GM21717 (cell line): ENCODE measurements around the gene OPA3.
"Not testable (repeated sequence)": the region's sequence is repeated elsewhere in the genome, so short reads cannot be mapped to it uniquely, and the experiment has no call there.

ENCODE experiments used
- ATAC-seq: cut with Tn5 transposase; IDR thresholded peaks from one replicate; pipeline ENCODE4 v1.9.1; 2021; ENCODE audit warnings: mild to moderate bottlenecking, moderate library complexity; ENCODE audit not compliant: unreplicated experiment

OPA3 gene

DNA sequence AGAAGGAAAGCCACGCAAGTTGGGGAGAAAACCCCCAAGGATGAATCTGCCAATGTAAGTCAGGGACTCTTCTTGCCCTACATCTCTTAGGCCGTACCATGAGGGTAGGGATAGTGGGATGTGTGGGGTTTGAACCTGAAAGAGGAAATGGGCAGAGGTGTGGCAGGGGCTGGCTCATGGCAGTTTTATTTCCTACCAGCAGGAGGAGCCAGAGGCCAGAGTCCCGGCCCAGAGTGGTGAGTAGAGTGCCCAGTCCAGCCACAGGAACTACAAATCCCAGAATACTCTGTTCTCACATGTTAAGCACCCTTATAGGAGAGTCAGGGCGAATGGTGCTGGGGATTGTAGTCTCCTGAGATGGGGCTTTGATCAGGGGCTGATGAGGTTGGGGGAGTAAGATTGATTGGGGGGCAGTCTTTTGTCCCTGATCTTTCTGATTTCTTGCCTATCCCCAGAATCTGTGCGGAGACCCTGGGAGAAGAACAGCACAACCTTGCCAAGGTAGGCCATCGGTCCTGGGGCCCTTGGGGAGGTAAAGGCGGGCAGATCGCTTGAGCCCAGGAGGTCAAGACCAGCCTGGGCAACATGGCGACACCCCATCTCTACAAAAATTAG, 60.9 kb downstream of the OPA3 start:
- no peak for ATAC-seq

DNA sequence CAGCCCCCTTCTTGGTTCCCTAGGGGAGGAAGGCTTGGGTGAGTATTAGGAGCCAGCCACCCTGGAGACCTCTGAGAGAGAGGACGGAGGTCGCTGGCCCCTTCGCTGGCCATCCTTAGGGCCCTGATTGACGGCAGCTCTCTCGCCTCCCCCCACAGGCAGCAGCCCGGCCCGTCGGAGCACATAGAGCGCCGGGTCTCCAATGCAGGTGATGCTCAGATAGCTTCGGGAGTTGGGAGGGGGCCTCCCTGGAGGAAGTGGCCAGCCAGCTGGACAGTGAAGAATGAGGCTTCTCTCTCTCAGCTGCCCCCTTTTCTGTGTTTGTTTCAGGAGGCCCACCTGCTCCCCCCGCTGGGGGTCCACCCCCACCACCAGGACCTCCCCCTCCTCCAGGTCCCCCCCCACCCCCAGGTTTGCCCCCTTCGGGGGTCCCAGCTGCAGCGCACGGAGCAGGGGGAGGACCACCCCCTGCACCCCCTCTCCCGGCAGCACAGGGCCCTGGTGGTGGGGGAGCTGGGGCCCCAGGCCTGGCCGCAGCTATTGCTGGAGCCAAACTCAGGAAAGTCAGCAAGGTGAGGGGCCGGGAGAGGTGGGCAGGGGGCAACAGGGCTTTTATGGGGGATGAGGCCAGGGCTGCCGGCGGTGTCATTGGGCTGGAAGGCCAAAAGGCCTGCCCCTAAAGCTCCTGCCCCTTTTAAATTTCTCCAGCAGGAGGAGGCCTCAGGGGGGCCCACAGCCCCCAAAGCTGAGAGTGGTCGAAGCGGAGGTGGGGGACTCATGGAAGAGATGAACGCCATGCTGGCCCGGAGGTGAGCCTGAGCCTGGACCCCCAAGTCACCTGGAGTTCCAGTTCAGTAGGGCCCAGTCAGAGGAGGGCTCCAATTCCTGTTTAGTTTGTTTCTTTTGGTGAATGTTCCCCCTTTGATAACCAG, 62.3 kb downstream of the OPA3 start:
- ATAC-seq = no peak

DNA sequence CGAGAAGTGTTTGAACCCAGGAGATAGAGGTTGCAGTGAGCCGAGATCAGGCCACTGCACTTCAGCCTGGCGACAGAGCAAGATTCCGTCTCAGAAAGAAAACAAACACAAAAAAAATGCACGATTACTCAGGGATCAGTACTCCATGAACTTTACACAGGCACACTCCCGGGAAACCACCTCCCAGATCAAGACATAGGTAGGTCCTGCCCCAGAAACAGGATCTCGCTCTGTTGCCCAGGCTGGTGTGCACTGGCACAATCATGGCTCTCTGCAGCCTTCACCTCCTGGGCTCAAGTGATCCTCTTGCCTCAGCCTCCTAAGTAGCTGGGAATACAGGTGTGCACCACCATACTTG, 66.2 kb downstream of the OPA3 start:
- no peak for ATAC-seq

DNA sequence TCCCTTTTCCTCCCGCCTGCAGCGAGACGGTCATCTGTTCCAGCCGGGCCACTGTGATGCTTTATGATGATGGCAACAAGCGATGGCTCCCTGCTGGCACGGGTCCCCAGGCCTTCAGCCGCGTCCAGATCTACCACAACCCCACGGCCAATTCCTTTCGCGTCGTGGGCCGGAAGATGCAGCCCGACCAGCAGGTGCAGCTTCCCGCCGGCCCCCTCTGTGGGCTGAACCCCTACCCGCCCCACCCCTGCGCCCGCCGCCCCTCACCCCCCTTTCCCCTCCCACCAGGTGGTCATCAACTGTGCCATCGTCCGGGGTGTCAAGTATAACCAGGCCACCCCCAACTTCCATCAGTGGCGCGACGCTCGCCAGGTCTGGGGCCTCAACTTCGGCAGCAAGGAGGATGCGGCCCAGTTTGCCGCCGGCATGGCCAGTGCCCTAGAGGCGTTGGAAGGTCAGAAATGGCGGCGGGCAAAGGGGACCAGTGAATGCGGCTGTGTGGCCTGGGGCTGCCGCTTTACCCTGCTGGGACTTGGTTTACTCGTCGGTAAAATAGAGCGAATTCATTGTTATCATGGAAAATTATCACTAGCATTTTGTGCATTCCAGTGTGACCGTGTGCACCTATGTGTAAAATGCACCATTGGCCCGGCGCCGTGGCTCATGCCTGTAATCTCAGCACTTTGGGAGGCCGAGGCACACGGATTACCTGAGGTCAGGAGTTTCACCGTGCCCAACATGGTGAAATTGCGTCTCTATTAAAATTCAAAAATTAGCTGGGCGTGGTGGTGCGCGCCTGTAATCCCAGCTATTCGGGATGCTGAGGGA, 66.7 kb downstream of the OPA3 start:
- ATAC-seq = no peak

DNA sequence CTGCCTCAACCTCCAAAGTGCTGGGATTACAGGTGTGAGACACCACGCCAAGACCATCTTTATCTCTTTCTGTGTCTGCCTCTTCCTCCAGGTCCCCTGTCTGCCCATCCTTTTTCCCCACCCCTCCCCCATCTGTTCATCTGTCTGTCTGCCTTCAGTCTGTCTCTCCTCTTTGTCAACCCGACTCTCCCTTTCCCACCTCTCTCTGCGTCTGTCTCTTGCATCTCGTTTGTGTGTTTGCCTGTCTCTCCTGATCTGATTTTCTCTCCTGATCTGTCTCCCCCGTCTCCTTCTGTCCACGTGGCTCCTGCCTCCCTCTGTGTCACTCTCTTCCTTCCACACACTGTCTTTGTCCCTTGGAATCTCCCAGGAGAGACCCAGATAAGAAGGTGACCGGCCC, 67.4 kb downstream of the OPA3 start:
- ATAC-seq = no peak

DNA sequence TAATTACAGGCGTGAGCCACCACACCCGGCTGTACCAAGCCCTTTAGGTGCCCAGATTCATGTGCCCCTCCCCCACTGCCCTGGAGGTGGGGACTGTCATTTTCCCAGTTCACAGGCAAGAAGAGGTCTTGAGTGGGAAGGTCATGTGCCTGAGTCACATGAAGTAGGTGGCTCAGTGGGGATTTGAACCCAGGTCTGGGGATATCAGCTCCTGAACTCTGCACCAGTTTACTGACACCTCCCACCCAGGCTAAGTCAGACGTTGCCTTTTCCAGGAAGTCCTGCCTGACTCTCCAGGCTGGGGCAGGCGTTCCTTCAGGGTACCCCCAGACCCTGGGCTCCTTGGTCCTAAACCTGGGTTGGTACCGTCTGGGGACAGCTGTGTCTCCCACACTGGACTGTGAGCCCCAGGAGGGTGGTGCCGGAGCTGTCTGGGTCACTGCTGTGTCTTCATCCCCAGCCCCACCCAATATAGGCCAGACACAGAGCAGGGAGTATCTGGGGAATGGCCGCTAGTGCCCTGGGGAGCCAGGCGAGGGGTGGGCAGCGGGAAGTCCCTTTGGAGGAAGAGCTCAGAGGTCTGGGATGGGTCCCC, 68.7 kb downstream of the OPA3 start:
- no peak for ATAC-seq

DNA sequence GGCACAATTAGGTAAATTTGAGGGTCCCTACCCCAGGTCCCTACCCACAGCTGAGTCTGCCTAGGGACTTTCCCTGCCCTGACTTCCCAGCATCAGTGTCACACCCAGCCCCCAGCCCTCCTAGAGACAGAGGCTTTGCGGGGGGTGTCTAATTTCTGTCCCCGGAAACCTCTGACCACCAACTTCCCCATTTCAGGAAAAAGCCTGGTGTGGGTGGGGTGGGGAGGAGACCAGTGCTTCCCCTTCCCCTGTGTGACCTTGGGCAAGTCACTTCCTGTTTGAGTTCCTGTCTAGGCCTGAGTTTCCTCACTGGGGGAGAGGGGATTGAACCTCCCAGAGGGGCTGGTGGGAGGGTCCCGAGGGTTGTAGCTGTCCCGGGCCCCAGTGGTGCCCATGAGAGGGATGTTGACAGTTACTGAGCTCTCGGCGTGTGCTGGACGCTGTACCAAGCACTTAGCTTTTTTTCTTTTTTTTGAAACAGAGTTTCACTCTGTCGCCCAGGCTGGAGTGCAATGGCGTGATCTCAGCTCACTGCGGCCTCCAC, 69.4 kb downstream of the OPA3 start:
- no peak for ATAC-seq

DNA sequence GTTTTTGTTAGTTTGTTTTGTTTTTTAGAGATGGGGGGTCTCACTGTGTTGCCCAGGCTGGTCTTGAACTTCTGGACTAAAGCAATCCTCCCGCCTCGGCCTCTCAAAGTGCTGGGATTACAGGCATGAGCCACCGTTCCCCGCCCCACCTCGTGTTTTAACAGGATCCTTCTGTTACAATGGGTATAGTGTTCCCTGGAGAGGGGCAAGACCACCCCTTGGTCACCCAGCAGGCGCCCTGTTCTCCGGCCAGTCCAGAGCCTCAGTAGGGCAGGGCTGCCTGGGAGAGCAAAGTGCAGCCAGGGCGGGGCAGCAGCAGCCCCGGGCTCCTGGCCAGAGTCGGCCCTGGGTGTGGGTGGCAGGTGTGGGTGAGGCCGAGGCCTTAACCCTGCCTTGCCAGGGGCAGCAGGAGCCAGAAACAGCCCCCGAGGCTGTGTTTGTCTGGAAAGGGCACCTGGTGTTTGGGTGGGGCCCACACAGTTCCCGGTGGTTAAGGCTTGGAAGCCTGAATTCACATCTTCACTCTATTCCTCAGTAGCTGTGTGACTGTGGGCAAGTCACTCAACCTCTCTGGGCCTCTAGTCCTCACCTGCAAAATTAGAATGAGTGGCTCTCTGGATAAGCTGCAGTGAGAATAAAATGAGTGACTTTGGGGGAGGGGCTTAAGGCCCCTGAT, 70.1 kb downstream of the OPA3 start:
- no peak for ATAC-seq

DNA sequence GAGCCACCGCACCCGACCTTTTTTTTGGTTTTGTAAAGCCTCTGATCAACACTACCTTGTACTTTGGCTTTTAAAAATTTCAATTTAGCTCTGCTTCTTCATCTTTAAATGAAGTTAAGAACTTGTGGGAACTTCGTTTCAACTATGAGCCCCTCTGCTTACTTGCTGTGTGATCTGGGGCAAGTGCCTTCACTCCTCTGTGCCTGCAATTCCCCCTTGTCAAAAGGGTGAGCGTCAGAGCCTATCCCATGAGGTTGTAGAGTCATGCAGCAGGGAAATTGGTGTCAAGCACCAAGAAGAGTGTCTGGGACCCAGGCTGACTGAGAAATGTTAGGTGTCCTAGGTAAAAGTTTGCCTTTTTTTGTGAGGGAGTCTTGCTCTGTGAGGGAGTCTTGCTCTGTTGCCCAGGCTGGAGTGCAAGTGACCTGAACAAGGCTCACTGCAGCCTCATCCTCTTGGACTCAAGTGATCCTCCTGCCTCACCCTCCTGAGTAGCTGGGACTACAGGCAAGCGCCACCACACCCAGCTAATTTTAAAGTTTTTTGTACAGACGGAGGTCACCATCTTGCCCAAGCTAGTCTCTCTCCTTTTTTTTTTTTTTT, 71.6 kb downstream of the OPA3 start:
- no peak for ATAC-seq

DNA sequence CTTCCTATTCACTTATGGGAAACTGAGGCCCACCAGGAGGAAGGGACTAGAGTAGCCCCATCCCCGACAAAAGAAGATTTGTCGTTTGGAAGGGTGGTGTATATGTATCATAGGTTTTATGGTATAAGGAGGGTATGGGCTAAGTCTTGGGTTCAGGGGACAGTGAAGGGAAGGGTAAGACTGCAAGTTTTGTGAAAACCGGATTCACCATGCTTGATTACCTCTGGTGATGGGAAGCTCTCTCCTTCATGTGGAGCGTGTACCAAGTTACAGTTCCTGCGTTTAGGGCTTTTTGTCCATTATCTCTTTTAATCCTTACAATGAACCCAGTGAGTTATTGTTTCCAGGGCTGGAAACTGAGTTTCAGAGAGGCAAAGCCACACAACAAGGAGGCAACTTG, 73.5 kb downstream of the OPA3 start:
- ATAC-seq = no peak

DNA sequence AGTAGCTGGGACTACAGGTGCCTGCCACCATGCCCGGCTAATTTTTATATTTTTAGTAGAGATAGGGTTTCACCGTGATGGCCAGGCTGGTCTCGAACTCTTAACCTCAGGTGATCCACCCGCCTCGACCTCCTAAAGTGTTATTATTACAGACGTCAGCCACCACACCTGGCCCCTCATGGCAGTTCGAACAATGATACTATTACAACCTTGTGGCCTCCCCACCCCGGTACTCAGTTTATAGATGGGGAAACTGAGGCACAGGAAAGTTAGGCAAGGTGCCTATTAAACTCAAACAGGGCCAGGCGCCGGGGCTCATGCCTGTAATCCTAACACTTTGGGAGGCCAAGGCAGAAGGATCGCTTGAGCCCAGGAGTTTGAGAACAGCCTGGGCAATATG, 74.2 kb downstream of the OPA3 start:
- not testable (repeated sequence) for ATAC-seq

DNA sequence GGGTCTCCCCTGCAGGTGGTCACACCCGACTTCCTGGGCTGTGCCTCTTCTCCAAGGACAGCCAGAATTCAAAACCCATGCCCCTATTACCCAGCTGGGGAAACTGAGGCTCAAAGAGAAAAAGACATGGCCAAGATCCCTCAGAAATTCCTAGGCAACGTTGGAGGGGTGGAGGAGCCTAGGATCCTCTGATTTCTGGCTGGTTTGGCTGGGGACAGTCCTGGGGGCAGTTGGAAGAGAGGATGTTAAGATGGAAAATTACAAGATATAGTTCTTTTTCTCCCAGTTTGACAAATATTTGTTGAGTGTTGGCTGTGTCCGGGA, 74.9 kb downstream of the OPA3 start:
- ATAC-seq = no peak

DNA sequence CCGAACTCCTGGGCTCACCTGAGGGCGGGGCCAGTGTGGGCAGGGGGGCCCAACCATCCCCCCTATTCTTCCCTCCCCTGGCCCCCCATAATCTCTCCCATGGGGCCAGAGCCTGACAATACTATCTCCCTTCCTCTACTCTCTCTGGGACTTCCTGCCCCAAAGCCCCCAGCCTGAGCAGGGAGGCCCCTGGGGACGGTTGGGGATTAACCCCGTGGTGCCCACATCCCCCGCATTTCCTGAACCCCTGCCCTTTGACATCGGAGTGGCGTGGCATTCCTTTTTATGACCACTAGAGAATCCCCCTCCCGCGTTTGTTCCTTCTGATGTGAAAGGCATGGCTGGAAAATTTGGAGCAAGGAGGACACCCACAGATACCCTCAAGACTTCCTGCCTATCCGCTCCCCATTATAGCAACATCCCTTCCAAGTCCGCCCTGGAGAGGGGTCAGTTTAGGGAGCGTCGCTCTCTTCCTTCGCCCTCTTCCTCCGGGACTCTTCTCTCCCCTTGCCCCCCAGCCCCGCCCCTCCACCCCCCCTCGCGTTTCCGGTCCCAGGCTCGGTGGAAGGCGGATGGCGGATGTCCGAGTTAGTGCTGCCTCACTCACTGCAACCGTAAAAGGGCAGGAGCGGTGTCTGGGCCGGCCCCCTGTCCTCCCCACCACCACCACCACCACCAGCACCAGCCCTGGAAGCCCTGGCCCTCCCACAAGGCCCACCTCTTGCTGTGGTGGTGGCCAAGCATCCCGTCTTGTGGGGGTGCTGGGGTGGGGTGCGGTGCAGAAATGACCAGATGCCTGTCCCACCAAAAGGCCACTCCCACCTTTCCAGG, 75.5 kb downstream of the OPA3 start:
- no peak for ATAC-seq

DNA sequence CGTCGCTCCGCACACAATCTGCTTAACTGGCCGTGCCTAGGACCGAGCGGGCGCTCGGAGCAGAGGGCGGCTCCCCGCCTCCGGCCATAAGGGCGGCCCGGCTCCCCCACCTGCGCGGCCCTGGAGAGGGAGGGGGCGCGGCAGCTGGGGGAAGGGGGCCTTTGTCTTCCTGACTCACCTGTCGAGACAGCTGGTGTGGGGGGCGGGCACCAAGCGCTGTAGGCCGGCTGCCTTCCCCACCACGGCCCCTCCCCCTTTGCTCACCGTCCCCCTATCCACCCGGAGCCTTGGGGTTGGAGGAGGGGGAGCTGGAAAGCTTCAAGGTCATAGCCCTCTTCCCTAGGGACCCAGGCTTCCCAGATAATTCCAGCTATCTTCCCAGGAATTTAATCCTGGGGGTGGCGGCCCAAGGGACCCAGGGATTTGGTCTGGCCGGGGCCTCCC, 76.2 kb downstream of the OPA3 start:
- ATAC-seq = no peak

DNA sequence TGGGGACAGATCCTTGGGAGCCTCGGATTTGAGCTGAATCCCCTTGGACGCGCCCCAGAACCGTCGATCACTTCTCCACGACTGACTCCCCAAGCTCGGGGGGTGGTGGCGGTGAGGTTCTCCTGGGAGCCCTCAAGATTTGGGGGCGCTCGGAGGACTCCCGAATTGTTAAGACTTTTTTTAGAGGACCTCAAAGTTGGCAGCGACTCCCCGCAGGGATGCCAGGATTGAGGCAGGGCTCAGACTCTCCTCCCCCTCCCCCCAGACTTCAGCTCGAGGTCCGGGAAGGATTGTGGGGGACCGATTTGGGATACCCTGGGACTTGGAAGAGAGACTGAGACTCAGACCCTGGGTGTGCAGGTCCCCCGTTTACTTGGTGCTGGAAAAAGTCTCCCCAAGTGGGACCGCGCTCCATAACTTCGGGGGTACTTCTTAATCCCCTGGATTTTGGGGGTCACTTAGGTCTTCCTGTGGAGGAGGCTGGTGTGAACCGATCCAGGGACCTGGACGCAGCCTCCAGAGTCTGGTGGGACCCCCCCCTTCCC, 76.7 kb downstream of the OPA3 start:
- ATAC-seq = no peak

DNA sequence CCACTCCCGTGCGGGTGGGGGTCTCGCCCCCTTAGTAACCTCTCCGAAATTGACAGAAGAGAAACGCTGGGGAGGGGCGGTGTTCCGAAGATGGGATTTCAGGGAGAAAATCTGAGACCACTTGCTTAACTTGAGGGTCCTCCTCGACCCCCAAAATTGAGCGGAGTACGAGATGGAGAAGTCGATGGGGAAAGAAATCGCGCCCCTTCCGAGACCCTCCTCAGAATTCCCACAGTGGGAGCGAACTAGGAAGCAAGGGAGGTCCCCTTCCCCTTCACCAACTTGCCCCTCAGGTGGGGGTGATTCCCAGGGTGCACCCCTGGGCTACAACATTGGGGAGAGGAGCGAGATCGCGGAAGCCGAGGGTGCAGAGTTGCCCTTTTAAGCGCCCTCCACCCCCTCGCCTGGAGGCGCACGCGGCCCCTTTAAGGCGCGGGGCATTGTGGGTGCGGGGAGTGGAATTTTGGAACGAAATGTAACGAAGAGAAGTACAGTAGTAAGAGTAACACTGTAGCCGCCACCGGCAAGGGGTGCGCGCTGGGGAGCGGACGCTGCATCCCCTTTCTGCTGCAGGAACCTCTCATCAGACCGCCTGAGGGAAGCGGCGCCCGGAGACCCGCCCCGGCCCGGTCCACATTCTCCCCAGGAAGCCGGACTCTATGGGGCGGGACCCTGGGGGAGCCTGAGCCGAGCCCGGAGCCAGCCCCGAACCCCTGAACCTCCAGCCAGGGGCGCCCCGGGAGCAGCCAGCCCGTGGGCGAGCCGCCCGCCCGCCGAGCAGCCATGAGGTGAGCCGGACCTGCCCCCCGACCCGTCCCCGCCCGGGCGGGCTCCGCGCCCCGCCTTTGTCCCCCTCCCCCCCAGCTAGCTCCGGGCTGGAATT, 77.4 kb downstream of the OPA3 start, which contains the start of gene VASP:
Gene VASP, plus strand, starts transcription at position 491 of the 883 bp plus-strand sequence. Its CDS starts 293 bp downstream, at position 784.
- ATAC-seq = peak; percentile 37

DNA sequence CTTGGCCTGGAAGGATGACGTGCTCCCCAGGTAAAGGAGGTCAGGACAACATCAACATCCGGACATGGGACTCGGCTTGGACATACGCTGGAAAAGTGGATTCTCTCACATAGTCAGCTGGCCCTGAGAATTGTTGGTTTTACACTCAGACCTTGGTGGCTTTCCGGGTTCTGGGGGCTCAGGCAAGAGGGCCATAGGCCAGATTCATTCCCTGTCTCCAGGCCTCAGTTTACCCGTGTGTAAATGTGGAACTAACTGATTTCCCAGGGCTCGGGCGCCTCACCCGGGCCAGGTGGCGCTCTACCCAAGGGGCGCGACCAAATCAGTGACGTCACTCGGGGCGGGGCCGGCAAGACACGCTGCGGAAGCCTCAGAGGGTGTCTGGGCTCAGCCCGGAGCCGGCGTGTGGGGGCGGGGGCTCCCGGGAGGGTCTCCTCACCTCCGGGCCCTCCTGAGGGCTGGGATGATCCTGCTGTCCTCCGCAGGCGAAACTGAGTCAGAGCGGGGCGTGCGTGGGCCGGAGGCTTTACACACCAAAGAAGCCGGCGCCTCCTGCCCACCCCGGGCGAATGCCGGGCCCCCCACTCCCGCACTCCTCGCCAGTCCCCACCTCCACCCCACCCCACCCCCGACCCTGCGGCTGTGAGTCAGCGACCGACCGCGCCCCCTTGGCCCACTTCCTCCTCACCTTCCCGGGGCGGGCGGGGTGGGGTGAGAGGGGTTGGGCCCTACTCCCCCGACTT, 78.2 kb downstream of the OPA3 start:
- peak; percentile 39 for ATAC-seq
